Measurements from ENCODE around the gene PFDN4.

Gene PFDN4

GRCh38 chr20:54200487-54201267 is 7.2 kb upstream of the PFDN4 start:
- no peaks in the 10 kb centered on the region for H3K4me1 ChIP-seq (ENCODE audit: control insufficient read depth, insufficient read depth, low read length, poor library complexity, severe bottlenecking)
- no peak for DNase-seq

GRCh38 chr20:54201268-54201846 is 6.5 kb upstream of the PFDN4 start:
- no peaks in the 10 kb centered on the region for H3K4me1 ChIP-seq (ENCODE audit: control insufficient read depth, insufficient read depth, low read length, poor library complexity, severe bottlenecking)
- no peaks in the 10 kb centered on the region for H3K36me3 ChIP-seq (ENCODE audit: control insufficient read depth, insufficient read depth, low read length)
- no peak overlapping the region for H3K27ac ChIP-seq (ENCODE audit: insufficient read depth, low read length, poor library complexity, severe bottlenecking)
- no peaks in the 10 kb centered on the region for H3K27me3 ChIP-seq (replicated peaks; ENCODE audit: control insufficient read depth, insufficient read depth, low read length, poor library complexity, severe bottlenecking)
- no peaks in the 10 kb centered on the region for H3K9me3 ChIP-seq (ENCODE audit: control insufficient read depth, low read length)
- no peak overlapping the region for H3K4me3 ChIP-seq (ENCODE audit: insufficient read depth, low read depth, low read length, poor library complexity, severe bottlenecking)
- no peak for DNase-seq

More at GRCh38 chr20:54200487-54201267, 7.2 kb upstream of the PFDN4 start:
- Histone ChIP-seq H3K36me3 (ENCODE audit: control insufficient read depth, insufficient read depth, low read length) (no peaks in the 10 kb centered on the region), H3K27ac (ENCODE audit: insufficient read depth, low read length, poor library complexity, severe bottlenecking) (no peak overlapping the region), H3K9me3 (ENCODE audit: control insufficient read depth, low read length) (no peaks in the 10 kb centered on the region), H3K27me3 (replicated peaks; ENCODE audit: control insufficient read depth, insufficient read depth, low read length, poor library complexity, severe bottlenecking) (no peaks in the 10 kb centered on the region), H3K4me3 (ENCODE audit: insufficient read depth, low read depth, low read length, poor library complexity, severe bottlenecking) (no peak overlapping the region)

- Histone ChIP-seq H3K36me3 (ENCODE audit: control insufficient read depth, insufficient read depth, low read length) (no peaks in the 10 kb centered on the region), H3K4me1 (ENCODE audit: control insufficient read depth, insufficient read depth, low read length, poor library complexity, severe bottlenecking) (no peaks in the 10 kb centered on the region), H3K27me3 (replicated peaks; ENCODE audit: control insufficient read depth, insufficient read depth, low read length, poor library complexity, severe bottlenecking) (no peaks in the 10 kb centered on the region), H3K9me3 (ENCODE audit: control insufficient read depth, low read length) (no peaks in the 10 kb centered on the region), H3K27ac (ENCODE audit: insufficient read depth, low read length, poor library complexity, severe bottlenecking) (no peak overlapping the region), H3K4me3 (ENCODE audit: insufficient read depth, low read depth, low read length, poor library complexity, severe bottlenecking) (no peak overlapping the region)
- no peak for DNase-seq
Measured at GRCh38 chr20:54203281-54203680, 4.6 kb upstream of the PFDN4 start.

GRCh38 chr20:54204063-54204462 is 3.8 kb upstream of the PFDN4 start:
- no peak for DNase-seq
- Histone ChIP-seq H3K4me1 (ENCODE audit: control insufficient read depth, insufficient read depth, low read length, poor library complexity, severe bottlenecking) (peaks cover 8% of the 10 kb centered on the region), H3K36me3 (ENCODE audit: control insufficient read depth, insufficient read depth, low read length) (no peaks in the 10 kb centered on the region), H3K27ac (ENCODE audit: insufficient read depth, low read length, poor library complexity, severe bottlenecking) (no peak overlapping the region), H3K4me3 (ENCODE audit: insufficient read depth, low read depth, low read length, poor library complexity, severe bottlenecking) (no peak overlapping the region), H3K9me3 (ENCODE audit: control insufficient read depth, low read length) (no peaks in the 10 kb centered on the region), H3K27me3 (replicated peaks; ENCODE audit: control insufficient read depth, insufficient read depth, low read length, poor library complexity, severe bottlenecking) (no peaks in the 10 kb centered on the region)

- Histone ChIP-seq H3K4me1 (ENCODE audit: control insufficient read depth, insufficient read depth, low read length, poor library complexity, severe bottlenecking) (peaks cover 10% of the 10 kb centered on the region), H3K9me3 (ENCODE audit: control insufficient read depth, low read length) (no peaks in the 10 kb centered on the region), H3K27ac (ENCODE audit: insufficient read depth, low read length, poor library complexity, severe bottlenecking) (no peak overlapping the region), H3K4me3 (ENCODE audit: insufficient read depth, low read depth, low read length, poor library complexity, severe bottlenecking) (no peak overlapping the region), H3K27me3 (replicated peaks; ENCODE audit: control insufficient read depth, insufficient read depth, low read length, poor library complexity, severe bottlenecking) (no peaks in the 10 kb centered on the region), H3K36me3 (ENCODE audit: control insufficient read depth, insufficient read depth, low read length) (no peaks in the 10 kb centered on the region)
- no peak for DNase-seq
Measured at GRCh38 chr20:54204481-54204880, 3.4 kb upstream of the PFDN4 start.

- Histone ChIP-seq H3K9me3 (ENCODE audit: control insufficient read depth, low read length) (no peaks in the 10 kb centered on the region), H3K36me3 (ENCODE audit: control insufficient read depth, insufficient read depth, low read length) (no peaks in the 10 kb centered on the region), H3K27ac (ENCODE audit: insufficient read depth, low read length, poor library complexity, severe bottlenecking) (no peak overlapping the region), H3K4me3 (ENCODE audit: insufficient read depth, low read depth, low read length, poor library complexity, severe bottlenecking) (no peak overlapping the region), H3K27me3 (replicated peaks; ENCODE audit: control insufficient read depth, insufficient read depth, low read length, poor library complexity, severe bottlenecking) (no peaks in the 10 kb centered on the region), H3K4me1 (ENCODE audit: control insufficient read depth, insufficient read depth, low read length, poor library complexity, severe bottlenecking) (peaks cover 10% of the 10 kb centered on the region)
- DNase-seq = no peak
Measured at GRCh38 chr20:54205450-54205849, 2.4 kb upstream of the PFDN4 start.

GRCh38 chr20:54207053-54207742 is 689 bp upstream of the PFDN4 start:
- peaks cover 10% of the 10 kb centered on the region for H3K4me1 ChIP-seq (ENCODE audit: control insufficient read depth, insufficient read depth, low read length, poor library complexity, severe bottlenecking)
- H3K27me3 ChIP-seq (replicated peaks; ENCODE audit: control insufficient read depth, insufficient read depth, low read length, poor library complexity, severe bottlenecking) = no peaks in the 10 kb centered on the region
- no peaks in the 10 kb centered on the region for H3K9me3 ChIP-seq (ENCODE audit: control insufficient read depth, low read length)
- no peaks in the 10 kb centered on the region for H3K36me3 ChIP-seq (ENCODE audit: control insufficient read depth, insufficient read depth, low read length)
- no peak for DNase-seq
- H3K27ac ChIP-seq (ENCODE audit: insufficient read depth, low read length, poor library complexity, severe bottlenecking) = no peak overlapping the region
- H3K4me3 ChIP-seq (ENCODE audit: insufficient read depth, low read depth, low read length, poor library complexity, severe bottlenecking) = peak overlapping the region; percentile 89

- Histone ChIP-seq H3K27me3 (replicated peaks; ENCODE audit: control insufficient read depth, insufficient read depth, low read length, poor library complexity, severe bottlenecking) (no peaks in the 10 kb centered on the region), H3K27ac (ENCODE audit: insufficient read depth, low read length, poor library complexity, severe bottlenecking) (peak overlapping the region; percentile 97), H3K4me3 (ENCODE audit: insufficient read depth, low read depth, low read length, poor library complexity, severe bottlenecking) (peak overlapping the region; percentile 89), H3K4me1 (ENCODE audit: control insufficient read depth, insufficient read depth, low read length, poor library complexity, severe bottlenecking) (peaks cover 10% of the 10 kb centered on the region), H3K9me3 (ENCODE audit: control insufficient read depth, low read length) (no peaks in the 10 kb centered on the region), H3K36me3 (ENCODE audit: control insufficient read depth, insufficient read depth, low read length) (no peaks in the 10 kb centered on the region)
- no peak for DNase-seq
Measured at GRCh38 chr20:54208548-54209176, 775 bp downstream of the PFDN4 start.

GRCh38 chr20:54209216-54209813 is 1.4 kb downstream of the PFDN4 start:
- Histone ChIP-seq H3K27ac (ENCODE audit: insufficient read depth, low read length, poor library complexity, severe bottlenecking) (no peak overlapping the region), H3K27me3 (replicated peaks; ENCODE audit: control insufficient read depth, insufficient read depth, low read length, poor library complexity, severe bottlenecking) (no peaks in the 10 kb centered on the region), H3K4me1 (ENCODE audit: control insufficient read depth, insufficient read depth, low read length, poor library complexity, severe bottlenecking) (peaks cover 10% of the 10 kb centered on the region), H3K9me3 (ENCODE audit: control insufficient read depth, low read length) (no peaks in the 10 kb centered on the region), H3K36me3 (ENCODE audit: control insufficient read depth, insufficient read depth, low read length) (no peaks in the 10 kb centered on the region), H3K4me3 (ENCODE audit: insufficient read depth, low read depth, low read length, poor library complexity, severe bottlenecking) (peak overlapping the region; percentile 89)
- DNase-seq = no peak

Measured in effector memory CD4-positive, alpha-beta T cell (primary cell).